Smooth muscle cell of the coronary artery (primary cell): ENCODE results near the gene SLC35E3. TPM values are rescaled to one million over a fixed set of nuclear protein-coding genes. Genes with fewer than 3 reads are reported as not detected.

ENCODE experiments used
- total RNA-seq: library from RNA; depleted of rRNA; stranded (reverse); fragments of >200 nt; gene quantifications from 2 replicates; pipeline ENCODE4 v1.2.3, GENCODE V29; 2014; ENCODE audit warnings: low replicate concordance

Gene SLC35E3
- total RNA-seq: 6.5 and 10.6 TPM in 2 replicates

DNA sequence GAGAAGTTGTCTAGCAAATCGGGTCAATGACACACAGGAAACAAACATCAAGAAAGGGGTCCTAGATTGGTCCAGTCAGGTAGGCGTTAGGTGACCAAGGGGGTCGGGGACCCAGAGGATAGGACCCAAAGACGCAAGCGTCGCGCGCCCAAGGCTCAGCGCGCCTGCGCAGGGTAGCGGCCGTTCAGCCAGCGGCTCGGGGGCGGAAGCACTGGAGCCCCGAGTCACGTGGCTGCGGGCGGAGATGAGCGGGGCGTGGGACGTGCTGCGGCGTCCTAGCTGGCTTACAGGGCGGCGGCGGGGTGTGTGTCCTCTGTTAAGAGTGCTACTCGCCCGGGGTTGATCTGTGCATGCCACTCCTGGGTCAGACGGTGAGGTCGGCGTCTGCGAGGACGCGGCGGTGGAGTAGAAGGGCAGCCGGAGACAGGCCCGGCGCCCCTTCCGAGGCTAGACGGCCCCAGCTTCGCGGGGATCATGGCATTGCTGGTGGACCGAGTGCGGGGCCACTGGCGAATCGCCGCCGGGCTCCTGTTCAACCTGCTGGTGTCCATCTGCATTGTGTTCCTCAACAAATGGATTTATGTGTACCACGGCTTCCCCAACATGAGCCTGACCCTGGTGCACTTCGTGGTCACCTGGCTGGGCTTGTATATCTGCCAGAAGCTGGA is at the start of gene SLC35E3:
Gene SLC35E3 (plus strand): TSS at position 273 of the 668 bp plus-strand sequence. CDS start 202 bp downstream, at position 475.

DNA sequence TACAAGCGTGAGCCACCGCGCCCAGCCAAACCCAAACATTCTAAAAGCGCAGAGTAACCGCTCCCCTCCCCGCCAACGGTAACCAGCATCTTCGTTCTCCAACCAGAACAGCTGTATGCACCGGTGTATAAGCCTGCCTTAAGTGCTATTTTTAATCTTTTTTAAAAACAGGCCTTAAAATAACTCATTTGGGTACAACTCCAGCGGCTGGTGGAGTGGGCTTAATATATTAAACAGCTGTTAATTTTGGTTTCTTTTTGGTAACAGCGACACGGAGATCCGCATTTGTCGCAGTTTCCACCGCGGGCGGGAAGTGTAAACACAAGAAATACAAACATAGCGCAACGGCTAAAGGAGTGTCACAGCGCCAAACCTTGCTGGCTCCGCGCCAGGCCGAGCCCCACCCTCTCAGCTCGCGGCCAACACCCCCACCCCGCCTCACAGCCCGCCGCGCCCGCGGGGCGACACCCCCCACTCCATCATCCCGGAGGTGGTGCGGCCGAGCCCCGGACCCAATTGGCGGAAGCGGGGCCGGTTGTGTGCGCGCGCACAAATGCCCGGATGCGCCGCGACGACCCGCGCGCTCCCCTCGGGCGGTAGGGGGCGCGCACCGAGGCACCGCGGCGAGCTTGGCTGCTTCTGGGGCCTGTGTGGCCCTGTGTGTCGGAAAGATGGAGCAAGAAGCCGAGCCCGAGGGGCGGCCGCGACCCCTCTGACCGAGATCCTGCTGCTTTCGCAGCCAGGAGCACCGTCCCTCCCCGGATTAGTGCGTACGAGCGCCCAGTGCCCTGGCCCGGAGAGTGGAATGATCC is 61.8 kb downstream of the SLC35E3 start, which contains the start of gene MDM2:
Gene MDM2 (plus strand): TSS at position 602 of the 812 bp plus-strand sequence. CDS start 301 bp downstream, outside the sequence.

Other genes starting within 250 kb of the SLC35E3 start
- 172 and 197 TPM in 2 replicates for gene RAP1B, start 135.3 kb upstream of the SLC35E3 start, total RNA-seq
- gene NUP107, start 59.2 kb upstream of the SLC35E3 start, total RNA-seq: 31.8 and 32.9 TPM in 2 replicates
- gene MDM2, start 62.0 kb downstream of the SLC35E3 start, total RNA-seq: 153 and 248 TPM in 2 replicates
- gene CPM, start 187.0 kb downstream of the SLC35E3 start, total RNA-seq: 0.83 and 18.7 TPM in 2 replicates